ENCODE data around the gene SNX27. TPM values are rescaled to one million over a fixed set of nuclear protein-coding genes. Genes with fewer than 3 reads are reported as not detected.
A peak's percentile ranks its signal among the peaks of the same experiment; 100 is the strongest.

The SNX27 gene
- polyA plus RNA-seq, 4 donors: 21.1 to 27.3 (median 23.8) TPM

DNA sequence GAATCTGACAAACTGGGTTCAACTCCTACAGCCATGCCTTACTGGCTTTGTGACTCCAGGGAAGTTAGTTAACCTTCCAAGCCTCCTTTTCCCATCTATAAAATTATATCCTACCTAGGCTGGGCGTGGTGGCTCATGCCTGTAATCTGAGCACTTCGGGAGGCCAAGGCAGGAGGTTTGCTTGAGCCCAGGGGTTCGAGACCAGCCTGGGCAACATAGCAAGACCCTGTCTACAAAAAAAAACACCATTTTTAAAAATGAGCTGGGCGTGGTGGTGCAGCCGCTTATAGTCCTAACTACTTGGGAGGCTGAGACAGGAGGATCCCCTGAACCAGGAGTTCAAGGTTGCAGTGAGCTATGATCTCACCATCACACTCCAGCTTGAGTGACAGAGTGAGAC, 89.7 kb downstream of the SNX27 start:
- DNase-seq (ENCODE audit: low read depth in 4 of 4, low spot score in 3 of 4): no peak

DNA sequence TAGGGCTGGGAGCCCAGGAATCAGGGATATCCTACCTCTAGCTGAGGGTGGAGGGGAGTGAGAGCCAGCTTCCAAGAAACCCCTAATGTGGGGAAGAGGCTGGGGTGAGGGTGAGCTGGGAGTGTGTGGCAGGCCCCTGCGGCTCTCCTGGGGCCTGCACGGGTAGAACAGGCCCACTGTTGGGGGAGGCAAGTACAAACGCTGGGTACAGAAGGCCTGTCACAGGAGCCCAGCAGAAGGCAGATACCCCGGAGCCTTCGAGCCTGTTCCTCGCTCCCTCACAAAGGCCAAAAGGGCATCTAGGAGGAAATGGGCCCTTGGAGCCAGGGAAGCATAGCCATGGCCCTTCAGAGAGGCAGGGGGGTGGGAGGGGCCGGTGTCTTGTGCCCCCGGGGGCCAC, 91.1 kb downstream of the SNX27 start:
- DNase-seq (ENCODE audit: low read depth in 4 of 4, low spot score in 3 of 4): no peak

DNA sequence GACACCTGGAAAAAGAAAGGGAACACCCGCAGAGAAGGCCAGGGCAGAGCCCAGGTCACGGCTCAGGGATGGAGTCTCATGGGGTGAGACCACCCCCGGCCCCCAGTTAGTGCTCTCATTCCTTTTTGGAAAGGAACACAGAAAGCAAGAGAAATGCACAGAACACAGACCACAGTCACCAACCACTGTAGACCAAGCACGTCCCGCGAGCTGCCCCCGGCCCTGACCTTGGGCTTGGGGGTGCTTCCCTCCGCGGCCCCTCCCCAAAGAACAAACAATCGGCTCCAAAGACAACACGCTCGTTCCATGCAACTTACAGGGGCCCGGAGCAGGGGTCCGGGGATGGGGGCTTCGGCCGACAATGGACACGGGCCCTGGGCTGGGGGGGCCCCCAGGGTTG, 92.0 kb downstream of the SNX27 start:
- DNase-seq (ENCODE audit: low read depth in 4 of 4, low spot score in 3 of 4): no peak

DNA sequence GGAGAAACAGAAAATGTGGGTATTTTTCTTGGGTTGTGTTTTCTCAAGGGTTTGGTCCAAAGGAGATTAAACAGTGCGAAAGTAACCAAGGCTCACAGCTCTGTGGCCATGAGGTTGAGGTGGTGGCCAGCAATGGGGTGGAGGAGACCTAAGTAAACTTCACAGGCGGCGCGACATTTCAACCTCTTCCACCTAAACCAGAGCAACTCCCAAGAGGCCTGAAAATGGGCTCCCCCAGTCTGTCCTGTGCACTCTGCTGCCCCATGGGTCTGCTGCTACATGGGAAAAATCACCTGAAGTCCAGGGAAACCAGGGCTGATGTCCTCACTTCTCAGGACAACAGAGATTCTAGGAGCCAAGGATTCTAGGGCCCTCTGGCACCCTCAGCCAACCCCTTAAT, 92.4 kb downstream of the SNX27 start:
- DNase-seq (ENCODE audit: low read depth in 4 of 4, low spot score in 3 of 4): no peak

DNA sequence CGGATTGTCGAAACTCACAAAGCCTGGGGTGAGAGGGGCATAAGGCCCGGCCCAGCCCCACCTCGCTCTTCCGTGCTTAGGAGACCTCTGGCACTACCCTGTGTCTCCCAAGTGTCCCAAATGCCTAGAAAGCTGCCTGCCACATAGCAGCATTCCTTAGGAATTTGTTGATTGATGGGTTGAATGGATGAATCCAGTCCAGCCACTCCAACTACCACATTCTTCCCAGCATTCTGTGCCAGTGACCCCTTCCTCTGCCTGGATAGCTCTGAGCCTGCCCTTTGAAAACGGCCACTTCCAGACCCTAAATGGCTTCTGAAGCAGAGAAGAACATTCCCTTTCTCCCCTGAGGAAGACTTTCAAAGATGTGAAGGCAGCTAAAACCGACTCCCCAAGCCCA, 93.3 kb downstream of the SNX27 start:
- no peak for DNase-seq (ENCODE audit: low read depth in 4 of 4, low spot score in 3 of 4)

DNA sequence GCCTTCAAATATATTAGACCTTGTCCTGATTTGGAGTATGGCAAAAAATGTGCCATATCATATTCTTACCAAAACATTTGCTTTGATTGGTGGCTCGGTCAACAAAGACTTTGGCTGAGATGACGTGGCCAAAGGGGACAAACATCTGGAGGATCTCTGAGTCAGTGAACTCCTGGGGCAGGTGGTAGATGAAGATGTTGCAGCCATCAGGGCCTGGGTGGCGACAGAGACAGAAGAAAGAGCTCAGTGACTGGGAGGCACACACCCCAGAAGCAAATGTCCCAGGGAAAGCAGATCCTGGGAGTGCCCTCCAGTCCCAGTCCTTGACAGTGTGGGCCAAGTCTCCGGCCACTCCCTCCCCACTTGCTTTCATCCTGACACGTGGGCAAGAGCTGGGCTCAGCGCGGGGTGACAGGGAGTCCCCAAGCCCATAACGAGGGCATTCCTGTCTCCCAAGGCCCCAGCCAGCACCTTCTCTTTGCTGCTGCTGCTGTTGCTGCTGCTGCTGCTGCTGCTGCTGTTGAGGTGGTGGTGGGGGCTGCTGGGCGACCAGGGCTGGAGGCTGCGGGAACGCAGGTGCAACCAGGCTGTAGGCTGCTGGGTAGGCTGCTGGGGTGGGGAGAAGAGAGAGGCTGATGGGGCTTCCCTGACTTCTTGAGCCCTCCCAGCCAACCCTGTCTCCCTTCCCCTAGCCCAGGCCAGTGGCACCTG, 94.1 kb downstream of the SNX27 start:
- no peak for DNase-seq (ENCODE audit: low read depth in 4 of 4, low spot score in 3 of 4)

DNA sequence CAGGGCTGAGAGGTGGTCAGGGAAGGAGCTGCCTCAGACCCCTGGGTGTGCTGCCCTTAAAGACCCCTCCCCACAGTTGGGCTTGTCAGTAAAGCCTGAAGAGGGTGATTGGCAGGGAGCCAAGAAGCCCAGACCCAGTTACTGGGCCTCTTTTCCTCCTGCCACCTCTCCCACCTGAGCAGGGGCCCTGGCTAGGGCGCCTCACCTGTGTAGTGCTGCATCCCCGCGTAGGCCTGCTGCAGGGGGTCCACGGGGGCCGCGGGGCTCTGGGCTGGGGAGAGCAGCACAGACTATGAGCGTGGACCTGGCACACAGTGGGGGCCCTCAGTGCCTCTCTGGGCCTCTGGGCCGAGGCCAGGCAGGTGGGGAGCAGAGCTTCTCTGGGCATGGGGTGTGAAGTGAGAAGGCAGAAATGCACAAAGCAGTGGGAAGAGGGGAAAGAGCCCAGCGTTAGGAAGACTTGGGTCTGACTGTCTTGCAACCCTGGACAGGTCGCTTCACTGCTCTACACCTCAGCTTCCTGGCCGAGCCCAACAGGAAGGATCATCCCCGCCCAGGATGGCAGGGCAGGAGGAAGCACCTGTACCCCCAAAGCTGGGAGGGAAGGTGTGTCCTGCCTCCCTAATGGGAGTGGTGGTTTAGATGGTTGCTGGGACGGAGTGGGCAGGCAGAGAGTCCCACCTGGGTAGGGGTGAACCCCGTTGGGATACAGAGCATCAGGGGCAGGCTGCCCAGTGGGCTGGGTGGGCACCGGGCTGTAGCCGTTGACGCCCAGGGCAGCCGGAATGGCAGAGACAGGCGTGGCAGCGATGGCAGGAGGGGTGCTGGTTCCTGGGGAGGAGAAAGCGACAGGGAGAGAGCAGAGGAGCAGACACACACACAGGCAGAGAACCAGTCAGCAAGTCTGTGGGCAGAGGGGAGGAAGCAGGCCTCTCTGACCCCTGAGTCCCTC, 94.9 kb downstream of the SNX27 start:
- DNase-seq (ENCODE audit: low read depth in 4 of 4, low spot score in 3 of 4): no peak

DNA sequence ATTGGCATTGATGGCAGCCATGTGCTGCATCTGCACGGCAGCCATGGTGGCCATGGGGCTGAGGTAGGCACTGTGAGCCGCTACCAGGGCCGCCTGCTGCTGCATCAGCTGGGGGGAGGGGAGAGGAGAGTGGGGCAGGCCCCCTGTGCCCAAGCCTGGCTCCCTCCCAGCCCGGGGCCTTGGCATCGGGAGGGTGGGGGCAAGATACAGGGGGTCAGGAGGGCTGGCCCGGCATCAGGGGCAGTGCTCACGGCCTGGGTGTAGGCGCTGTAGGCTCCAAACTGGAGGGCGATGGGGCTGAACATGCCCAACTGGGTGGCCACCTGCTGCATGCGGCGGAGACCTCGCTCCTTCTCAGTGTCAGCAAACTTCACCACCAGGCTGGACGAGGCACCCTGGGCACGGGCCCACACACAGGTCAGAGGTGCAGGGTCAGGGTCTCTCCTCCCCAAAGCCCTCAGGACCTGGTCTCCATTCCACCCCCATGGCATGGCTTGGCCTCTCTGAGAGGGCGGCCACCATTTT, 95.8 kb downstream of the SNX27 start:
- no peak for DNase-seq (ENCODE audit: low read depth in 4 of 4, low spot score in 3 of 4)

DNA sequence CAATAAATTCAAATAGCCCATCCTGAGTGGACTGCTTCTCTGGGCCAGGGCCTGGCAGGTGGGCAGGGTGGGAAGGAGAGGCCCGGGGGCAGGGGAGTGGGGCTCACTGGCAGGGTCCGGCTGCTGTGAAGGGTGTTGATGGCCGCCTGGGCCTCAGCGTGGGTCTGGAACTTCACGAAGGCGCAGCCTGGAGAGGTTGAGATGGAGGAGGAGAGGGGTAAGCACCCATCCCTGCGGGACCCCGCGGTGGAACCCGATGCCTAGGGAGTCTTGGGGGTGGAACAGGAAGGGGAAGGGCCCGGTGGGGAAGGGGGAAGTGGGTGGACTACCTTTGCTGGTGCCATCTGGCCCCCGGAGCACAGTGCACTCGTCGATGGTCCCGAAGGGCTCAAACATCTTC, 97.0 kb downstream of the SNX27 start:
- DNase-seq (ENCODE audit: low read depth in 4 of 4, low spot score in 3 of 4): no peak

DNA sequence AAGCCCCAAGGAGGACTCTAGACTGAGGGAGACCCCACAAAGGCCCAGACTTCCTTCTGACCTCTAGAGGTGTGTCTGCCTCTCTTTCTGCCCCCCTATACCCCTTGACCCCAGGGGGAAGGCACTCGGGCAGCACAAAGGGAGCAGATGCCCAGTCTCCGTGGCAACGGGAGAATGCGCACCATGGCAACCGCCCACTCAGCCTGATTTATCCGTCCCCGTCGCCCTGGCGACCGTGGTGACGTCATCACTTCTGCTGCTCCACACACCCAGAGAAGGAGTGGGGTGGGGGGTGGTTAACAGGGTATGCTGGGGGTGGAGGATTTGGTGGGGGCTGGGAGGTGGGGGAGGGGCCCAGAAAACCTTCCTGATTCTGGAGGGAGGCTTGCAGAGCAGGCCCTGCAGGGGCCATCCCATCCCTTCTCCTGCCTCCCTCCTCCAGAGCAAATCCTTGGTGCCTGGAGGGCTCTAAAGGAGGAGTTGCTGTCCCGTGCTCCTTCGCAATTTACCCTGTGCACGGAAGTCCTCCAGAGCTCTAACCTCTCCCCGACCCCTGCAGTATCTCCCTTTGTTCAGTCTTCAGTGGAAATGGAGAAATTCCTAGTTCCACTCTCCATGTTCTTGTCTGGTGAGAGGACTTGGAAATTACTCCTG, 98.5 kb downstream of the SNX27 start:
- no peak for DNase-seq (ENCODE audit: low read depth in 4 of 4, low spot score in 3 of 4)

DNA sequence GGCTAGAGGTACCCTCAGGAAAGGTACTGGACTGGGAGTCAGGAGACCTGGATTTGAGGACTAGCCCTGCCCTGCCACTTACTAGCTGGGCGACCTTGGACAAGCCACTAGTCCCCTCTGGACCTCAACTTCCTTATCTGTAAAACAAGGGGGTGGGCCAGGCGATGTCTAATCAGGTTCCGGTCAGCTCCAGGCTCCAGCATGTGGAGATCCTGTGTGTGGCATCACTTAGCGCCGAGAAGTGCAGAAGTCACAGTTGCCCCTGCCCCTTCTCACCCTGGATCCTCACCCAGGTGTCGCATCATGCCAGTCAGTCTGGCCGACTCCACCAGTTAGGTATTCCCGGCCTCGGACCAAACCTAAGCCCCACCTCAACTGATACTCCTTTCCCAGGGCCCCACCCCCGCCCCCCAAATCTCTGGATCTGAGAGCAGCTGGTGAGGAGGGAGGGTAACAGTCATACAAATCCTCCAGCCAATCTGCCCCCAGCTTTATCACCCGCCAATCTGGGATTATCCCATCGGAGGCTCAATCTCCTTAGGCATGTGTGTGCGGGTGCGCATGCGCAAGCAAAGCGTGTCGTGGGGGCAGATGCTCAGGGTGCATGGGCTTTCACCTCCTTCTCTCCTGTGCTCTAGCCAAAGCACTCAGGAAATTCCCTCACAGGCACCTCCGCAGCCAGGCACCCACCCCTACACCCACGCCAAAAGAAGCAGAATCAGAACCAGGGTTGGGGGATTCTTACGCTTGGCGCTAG, 99.4 kb downstream of the SNX27 start:
- no peak for DNase-seq (ENCODE audit: low read depth in 4 of 4, low spot score in 3 of 4)

DNA sequence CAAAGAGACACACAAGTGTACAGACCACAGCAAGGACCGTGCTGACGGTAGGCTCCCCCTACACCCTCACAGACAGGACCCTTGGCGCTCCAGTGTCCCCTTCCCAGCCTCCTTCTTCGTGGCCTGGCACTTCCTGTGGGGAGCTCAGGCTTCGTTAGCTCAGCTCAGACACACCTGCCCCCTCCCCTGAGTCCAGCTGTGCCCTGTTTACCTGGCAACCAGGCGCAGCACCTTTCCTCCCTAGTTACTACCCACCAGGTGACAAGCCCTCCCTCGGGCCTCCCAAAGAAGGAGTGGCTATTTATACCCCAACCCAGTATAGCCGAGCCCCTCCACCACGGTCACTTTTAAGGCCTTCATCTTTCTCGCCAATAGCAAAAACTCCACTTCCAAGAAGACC, 100.1 kb downstream of the SNX27 start:
- DNase-seq (ENCODE audit: low read depth in 4 of 4, low spot score in 3 of 4): no peak

DNA sequence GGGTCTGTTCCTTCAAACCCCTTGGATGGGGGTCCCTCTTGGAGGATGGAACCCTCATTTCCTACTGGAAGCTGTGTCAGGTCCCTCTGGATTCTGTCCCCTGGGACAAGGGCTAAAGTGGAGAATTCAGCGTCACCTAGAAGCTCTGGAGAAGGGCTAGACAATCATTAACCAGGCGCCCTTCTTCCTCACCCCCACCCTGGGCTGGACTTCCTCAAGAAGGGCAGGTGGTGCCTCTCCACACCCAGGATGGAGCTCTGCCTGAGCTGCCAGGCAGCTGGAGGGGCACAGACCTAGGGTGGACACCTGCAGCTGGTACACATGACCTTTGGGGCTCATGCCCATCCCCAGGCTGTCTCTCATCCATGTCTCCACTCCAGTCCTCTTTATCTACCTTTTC, 101.2 kb downstream of the SNX27 start:
- no peak for DNase-seq (ENCODE audit: low read depth in 4 of 4, low spot score in 3 of 4)

DNA sequence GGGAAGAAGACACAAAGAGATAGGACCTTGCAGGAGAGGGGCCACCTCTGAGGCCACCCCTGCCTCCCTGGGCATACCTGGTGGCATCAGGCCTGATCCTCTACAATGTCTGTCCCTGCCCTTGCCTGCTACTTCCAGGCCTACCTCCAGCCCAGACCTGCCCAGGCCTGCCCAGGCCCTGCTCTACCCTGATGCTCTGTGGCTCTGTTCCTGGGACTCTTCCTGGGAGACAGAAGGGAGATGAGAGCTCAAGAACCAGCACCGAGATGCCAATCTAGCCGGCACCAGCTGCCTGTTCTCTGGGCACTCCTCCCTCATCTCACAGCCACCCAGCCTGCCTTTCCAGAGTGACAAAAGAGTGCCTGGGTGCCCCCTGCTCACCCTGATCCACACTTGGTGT, 102.0 kb downstream of the SNX27 start:
- no peak for DNase-seq (ENCODE audit: low read depth in 4 of 4, low spot score in 3 of 4)

DNA sequence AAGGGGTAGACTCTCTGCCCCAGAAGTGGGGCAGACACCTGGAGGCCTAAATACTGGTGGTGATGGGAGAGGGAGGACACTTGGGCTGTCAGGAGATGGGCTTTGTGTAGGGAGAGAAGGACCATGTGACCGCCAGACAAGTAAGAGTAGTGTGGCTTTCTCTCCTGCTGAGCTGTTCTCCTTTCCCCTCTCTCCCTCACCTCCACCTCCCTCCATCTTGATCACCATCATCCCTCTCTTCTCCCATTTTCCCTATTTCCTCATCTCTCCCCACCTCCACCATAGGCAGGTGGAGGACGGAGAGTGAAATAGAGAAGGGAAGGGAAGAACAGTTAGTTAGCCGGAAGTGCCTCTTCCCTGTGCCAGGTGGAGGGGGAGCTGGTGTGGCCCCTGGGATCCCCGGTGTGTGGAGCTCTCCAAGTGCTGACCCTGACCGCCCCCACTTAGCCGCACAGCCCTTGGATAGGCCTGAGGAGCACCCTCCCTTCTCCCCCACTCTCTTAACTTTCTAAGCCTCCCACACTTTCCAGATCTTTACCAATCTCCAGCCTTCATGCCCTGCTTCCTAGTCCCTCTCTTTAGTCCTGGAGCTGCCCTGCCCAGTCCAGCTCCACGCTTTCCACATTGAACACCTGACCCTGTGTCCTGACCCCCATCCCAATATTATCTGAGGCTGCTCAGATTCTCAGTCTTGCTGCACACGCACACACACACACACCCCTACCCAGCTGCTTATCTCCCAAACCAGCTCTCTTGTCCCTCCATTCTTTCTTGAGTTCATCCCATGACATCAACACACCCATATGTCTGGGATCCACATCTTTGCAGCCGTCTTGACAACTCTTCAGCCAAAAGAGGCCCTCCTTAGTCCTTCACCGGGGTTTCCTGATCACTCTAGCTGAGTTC, 103.2 kb downstream of the SNX27 start:
- no peak for DNase-seq (ENCODE audit: low read depth in 4 of 4, low spot score in 3 of 4)

DNA sequence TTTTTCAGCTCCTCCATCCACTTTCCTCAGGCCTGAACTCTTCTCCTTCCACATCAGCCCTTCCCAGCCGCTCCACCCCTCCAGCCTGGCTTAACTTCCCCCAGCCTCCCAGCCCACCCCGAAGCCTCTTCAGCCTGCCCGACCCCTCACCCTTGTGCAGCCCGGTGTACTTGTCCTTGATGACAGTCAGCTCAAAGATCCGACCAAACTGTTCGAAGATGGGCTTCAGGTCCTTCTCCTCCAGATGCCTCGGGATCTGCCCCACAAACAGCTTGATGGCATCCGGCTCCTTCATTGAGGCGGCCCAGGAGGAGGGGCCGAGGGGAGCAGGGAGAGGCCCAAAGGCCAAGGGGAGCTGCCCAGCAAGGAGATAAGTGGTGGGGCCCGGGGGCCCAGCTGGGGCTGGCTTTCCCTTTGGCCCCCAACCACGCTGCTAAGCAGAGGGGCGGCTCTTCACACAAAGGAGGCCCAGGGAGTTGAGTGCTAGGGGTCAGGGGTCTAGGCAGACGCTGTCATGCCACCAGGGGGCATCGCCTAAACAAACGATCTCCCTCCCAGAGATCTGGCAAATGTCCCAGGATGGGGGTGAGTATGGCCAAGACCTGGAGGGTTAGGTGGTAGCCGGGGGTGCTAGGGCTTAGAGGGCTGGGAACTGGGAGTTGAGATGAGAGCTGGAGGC, 104.0 kb downstream of the SNX27 start:
- DNase-seq (ENCODE audit: low read depth in 4 of 4, low spot score in 3 of 4): no peak

DNA sequence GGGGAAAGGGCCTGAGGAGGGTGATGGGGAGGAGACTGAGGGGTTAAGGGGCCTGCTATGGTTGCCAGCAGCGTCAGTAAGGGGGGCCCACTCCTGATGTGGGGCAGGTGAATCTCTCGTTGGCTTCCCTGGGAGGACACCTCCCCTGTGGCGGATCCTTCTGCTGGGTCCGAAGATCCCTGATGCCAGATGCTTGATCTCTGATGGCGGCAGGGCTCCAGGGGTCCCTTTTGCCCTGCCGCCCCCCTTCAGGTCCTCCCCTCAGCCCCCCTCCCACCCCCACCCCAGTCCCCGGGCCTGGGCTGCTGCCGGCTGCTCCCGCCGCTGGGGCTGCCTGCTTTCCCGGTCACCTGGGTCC, 104.5 kb downstream of the SNX27 start:
- no peak for DNase-seq (ENCODE audit: low read depth in 4 of 4, low spot score in 3 of 4)

DNA sequence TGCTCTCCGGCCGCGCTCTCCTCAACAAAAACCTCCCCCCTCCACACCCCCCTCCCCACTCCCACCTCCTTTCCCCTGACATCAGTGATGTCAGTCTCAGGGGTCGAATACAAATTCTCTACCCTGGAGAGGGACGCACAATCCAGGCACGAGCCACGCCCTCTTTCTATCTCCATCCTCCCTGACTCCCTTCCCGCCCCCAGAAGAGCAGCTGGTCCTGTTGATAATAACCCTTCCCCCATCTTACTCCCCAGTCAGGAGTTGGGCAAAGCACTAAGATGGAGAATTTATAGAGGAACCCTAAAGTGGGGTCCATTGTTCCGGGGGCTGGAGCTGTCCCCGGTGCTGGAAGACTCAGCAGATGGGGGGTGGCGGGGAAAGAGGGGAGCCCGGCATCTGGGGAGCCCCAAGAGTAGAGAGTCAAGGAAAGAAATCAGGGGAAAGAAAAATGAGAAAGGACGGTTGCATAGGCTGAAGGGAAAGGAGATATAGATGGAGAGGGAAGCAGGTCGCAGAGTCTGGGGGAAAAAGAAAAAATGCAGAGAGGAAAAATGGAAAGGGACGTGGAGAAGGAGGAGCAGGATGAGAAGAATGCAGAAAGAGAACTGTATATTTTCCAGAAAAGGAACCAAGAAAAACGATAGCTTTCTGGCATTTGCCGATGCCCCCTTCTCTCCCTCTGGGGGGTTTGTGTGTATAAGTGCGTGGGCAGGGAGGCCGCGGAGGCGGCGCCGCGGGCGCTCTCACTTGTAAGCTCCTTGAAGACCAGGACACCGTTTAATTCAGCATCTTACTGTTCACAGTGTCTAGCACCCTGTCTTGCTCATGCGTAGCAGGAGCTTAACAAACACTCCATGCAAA, 105.2 kb downstream of the SNX27 start, which contains the start of gene CELF3:
Gene CELF3, minus strand, starts transcription at position 33 of the 861 bp plus-strand sequence. CDS start 783 bp downstream, outside the sequence.
- DNase-seq (ENCODE audit: low read depth in 4 of 4, low spot score in 3 of 4): peak in 1 of 4 donors; percentile 47
